T47D (cell line): ENCODE data around the gene TEX29.

Experiments
- DNase-seq, 2 experiments: peaks; one replicate each; pipeline versions ENCODE4 v3.0.0 to v3.0.0-alpha.2; 2011 to 2012; ENCODE audit warnings: low read depth in 1 of 2, low spot score in 1 of 2
- JUND ChIP-seq: IDR thresholded peaks from 2 replicates; pipeline ENCODE4 v1.6.1; 2012; ENCODE audit warnings: low read depth
- in situ Hi-C: cut with HindIII; loops from 2 replicates; pipeline ENCODE4 v1.10.0; 2016; ENCODE audit warnings: low sequenced_read_pairs, low pct_unique_long_range_greater_than_20kb

Gene TEX29

DNA sequence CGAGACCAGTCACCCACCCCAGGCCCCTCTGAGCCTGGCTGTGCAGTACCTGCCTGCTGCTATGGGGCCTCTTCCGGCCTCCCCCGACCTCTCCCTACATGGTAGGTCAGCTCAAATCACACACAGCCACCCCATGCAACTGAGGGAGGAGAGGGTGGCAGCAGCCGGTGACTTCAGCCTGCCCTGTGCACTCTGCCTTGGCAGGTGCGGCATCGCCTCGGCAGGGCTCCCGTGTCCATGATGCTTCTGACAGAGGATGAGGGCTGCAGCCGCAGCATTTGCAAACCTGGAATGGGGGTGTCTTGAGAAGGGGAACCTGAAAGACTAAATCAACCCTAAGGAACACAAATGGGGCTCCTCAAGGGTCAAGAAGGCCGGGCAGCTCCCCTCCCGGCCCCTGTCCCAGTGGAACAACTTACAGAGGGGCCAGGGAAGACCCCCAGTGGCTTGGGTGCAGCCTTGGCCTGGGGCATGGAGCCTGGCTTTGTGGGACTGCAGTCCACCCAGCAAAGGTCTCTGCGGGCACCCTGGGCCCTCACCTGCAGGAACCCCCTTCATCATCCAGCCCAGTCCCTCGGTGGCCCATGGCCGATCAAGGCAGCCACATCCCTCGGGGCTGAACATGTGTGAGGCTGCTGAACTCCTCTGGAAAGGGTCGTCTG lies 6.7 kb downstream of the TEX29 start:
- in situ Hi-C loops = no loop called here
- DNase-seq = no peak
- no peak for TF ChIP-seq JUND

DNA sequence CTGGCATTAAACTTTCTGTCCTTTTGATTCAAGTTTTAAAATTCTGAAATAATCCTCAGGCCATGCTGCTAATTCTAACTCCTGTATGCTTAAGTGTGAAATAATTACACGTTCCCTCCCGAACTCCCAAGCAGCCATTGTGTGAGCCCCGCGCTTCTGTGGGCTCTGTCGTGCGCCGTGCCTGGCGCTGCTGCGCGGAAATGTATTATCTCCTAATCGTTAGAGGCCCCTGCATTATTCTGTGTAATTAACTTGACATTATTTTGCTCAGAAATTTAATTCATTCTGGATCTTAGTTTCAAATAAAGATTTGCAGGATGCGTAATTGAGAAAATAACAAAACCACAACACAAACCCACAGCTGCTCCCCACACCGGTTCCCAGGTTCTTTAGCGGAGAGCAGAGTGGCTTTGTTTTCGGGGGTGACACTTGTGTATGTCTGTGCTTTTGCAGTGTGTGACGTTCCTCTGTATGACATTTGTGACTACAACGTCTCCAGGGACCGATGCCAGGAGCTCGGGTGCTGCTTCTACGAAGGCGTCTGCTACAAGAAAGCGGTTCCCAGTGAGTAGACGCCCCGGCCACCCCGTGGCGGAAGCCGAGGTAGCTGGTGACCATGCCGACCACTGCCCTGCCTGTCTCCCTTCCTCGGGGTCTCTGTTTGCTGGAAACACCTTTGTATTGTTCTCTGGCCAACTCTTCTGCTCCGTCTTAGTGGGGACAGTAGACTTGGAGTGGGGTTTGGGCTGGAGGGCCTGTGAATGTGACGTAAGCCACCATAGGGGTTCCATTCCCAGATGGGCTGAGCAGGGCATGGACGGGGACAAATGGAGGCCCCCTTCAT lies 7.5 kb downstream of the TEX29 start:
- no peak for TF ChIP-seq JUND
- no peak for DNase-seq
- in situ Hi-C loops = no loop called here

DNA sequence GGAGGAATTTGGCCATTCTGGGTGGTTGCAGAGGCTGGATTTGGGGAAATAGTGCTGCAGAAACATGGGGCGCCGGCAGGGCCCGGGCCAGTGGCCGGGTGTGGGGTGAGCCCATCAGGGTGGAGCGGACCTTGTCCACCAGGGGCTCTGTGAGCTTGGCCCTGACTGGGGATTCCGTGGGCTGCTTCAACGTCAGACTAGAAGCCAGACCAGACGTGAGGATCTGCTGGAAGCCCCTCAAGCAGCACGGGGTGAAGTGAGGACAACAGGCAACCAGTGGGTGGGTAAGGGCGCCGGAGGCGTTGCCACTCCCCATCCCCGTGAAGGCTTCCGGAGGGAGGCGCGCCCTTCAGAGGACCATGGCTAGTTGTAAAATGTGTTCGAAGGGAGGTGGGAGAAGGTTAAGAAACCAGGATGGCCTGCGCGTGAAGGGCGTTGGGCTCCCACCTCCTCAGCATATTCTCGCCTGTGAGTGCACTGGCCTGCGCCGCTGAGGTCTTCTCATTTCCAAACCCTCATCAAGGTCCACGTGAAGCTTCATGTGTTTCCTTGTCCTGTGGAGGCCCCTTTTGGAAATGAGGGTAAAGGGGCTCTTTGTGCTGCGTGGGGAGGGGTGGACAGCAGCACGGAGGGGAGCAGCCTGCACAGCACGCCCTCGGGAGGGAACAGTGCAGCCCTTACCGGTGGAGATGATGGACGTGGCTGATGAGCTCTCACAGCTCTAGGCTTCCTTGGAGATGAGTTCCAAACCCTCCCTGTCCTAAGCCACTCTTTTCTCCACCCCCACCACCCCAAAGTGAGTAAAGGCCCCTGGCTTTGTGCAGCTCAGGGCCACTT lies 8.3 kb downstream of the TEX29 start:
- in situ Hi-C loops = no loop called here
- no peak for DNase-seq
- no peak for TF ChIP-seq JUND

DNA sequence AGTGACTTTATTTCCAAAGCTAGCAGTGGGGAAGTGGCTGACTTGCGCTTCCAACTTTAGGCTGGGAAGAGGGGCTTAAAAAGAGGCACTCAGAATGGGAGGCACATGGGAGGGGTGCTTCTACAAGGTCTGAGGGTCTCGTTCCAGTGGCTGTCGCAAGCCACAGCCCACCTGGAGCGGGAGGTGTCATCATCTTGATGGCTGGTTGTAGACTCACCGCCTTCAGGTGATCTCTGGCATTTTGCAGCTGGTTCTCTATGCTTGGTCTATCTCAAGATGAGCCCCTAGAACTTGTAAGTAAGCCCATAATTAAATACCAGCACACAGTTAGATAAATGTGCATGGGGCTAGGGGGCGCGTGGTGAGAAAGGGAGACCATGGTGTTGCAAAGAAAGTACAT lies 9.2 kb downstream of the TEX29 start:
- no peak for DNase-seq
- no peak for TF ChIP-seq JUND
- in situ Hi-C loops = no loop called here

DNA sequence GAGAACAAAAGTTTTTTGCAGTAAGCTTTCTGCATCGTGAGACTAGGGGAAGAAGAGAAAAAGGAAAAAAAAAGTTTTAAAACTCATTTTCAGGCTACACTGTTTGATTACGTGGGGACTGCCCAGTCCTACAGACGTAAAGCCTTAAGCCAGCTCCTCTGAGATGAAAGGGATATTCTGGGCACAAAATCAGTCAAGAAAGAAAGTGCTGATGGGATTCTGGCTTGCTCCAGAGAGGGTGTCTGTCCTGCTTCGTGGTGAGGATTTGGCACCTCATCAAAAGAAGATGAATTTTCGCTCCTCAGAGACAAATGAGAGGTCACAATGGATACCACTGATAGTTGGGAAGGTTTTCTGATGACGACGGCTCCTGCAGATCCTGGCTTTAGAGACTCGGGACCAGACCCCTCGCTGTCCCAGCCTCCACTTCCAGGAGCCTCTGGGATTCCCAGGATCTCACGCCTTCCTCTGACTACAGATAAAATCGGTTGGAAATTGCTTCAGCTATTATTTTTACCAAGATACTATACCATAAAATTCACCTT lies 9.7 kb downstream of the TEX29 start:
- no peak for TF ChIP-seq JUND
- in situ Hi-C loops = no loop called here
- no peak for DNase-seq

DNA sequence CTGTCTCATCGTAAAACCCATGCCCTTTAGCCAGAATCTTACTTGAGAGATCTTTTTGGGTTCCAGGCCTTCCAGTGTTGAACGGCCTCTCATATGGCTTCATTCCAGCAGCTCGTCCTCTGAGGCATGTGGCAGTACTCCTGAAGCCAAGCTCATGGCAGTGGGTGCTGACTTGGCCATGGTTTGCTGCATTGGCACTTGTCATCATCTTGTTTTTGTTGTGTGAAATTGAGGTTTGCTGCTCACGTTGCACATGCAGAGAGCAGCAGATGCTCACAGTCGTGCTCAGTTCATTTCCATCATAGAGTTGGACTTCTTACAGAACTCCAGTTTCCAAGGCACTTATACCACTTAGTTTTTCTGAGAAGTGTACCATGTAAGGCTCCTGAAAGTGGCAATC lies 14.9 kb downstream of the TEX29 start:
- TF ChIP-seq JUND = no peak
- DNase-seq = no peak
- in situ Hi-C loops = no loop called here

DNA sequence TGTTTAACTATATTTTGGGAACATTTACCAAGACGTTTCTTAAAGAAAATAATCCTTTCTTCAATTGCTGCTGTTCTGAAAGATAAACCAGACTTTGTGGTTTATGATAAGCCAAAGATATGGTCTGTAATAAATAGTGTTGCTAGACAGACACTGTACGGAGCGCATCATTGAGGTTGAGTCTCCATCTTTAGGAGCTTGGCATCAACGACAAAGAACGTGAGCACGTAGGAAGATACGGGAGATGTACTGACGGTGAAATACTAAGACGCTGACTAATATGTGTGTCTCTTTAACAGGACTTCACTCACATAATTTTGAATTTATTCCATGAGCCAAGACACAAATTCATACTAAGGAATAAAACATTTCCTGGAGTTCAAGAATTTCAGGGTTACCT lies 16.2 kb downstream of the TEX29 start:
- in situ Hi-C loops = no loop called here
- TF ChIP-seq JUND = no peak
- DNase-seq = no peak

DNA sequence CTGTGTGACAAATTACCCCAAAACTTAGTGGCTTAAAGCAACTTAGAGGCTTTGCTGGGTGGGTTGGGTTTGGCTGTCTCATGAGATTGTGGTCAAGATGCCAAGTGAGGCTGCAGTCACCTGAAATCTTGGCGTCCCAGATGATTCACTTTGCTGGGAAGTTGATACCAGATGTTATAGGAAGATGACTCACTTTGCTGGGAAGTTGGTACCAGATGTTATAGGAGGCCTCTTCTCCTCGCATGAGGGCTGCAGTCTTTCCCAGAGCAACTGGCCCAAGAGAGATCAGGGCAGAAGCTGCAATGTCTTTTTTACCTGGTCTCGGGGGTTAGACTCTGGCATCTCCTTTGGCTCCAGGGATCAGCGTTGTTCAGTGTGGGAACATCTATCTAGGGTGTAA lies 16.8 kb downstream of the TEX29 start:
- no peak for DNase-seq
- in situ Hi-C loops = no loop called here

DNA sequence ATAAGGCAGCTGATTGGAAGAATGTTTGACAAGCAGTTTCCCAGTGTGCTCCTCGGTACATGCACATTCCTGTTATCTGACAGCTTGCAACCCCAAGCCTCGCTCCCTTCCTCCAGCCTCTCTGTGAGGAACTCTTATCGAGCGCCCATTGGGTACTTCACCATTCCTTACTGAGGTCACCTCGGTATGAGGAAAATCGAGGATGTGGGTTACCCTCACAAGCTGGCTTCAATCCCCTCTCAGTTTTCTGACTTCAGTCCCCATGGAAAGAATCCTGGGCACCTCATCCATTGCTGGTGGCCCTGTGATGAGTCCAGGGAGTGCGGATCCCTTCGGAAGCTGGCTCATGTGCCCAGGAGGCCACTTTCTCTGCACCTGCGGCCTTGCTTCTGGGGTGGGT lies 17.3 kb downstream of the TEX29 start:
- TF ChIP-seq JUND = no peak
- in situ Hi-C loops = no loop called here
- DNase-seq = no peak

More for the DNA sequence above, 16.8 kb downstream of the TEX29 start:
- no peak for TF ChIP-seq JUND

DNA sequence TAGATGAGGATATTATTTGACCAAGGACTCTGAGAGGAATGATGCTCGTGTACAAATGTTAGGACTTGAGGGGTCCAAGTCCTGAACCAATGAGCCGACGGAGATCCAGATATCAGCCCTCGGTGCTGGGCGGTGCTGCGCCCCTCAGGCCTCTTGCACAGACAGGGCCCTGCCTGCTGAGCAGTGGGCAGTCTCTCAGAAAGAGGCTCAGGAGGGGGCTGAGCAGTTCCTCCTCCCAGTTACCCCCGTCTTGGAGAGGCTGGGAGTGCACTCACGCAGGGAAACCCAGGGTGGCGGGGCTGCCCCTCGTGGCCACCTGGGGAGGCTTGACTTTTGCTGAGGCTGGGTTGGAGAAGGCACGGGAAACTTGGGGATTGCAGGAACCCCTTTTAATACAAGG lies 18.4 kb downstream of the TEX29 start:
- no peak for DNase-seq
- in situ Hi-C loops = no loop called here
- TF ChIP-seq JUND = no peak

DNA sequence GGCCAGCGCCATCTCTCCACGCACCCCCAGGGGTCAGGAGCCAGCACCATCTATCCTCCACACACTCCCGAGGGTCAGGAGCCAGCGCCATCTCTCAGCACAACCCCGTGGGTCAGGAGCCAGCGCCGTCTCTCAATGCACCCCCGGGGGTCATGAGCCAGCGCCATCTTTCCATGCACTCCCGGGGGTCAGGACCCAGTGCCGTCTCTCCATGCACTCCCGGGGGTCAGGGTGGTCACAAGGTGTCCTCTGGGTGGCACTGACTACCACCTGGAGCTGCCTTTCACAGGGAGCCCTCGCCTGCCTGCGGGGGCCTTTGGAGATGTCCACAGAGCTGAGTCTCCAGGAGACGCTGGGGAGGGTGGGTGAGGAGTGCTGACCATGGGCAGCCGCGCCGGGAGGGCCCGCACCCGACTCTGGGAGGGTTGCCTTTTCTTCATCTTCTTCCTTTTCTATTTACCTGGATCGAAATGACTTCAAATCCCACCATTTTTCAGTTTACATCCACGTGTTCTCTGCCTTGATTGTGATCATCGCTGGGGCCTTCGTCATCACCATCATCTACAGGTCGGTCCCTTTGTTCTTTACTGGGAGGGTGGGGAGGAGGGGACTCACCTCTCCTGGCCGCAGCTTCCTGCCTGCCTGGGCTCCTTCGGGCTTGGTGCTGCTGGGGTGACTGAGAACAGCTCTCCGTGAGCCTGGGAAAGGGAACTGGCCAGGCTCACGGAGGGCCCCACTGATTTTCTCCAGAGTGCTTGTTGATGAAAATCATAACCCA lies 19.1 kb downstream of the TEX29 start:
- no peak for DNase-seq
- TF ChIP-seq JUND = no peak
- in situ Hi-C loops = no loop called here

DNA sequence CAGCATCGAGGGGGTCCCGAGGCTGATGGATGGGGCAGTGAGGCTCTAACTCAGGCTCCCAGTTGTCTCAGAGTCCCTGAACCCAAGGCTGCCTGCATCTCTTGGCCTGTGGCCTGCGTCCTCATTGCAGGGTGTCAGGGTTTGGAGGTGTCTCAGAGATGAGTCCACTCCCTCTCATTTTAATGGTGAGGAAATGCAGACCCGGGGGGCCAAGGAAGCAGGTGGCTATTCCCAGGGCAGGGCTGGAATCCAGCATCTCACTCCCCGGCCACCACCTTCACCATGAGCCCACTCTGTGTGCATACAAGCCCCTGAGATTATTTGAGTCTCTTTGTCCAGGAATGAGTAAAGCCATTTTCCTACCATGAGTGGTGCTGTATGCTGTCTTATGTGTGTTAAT lies 21.4 kb downstream of the TEX29 start:
- in situ Hi-C loops = no loop called here

More for the DNA sequence above, 21.4 kb downstream of the TEX29 start:
- no peak for DNase-seq
- TF ChIP-seq JUND = no peak
